Liver (tissue), 3 donors: ENCODE measurements around the gene CACNA1D.

Experiments used
- FOXA1 ChIP-seq: IDR thresholded peaks from 2 replicates; pipeline ENCODE4 v1.6.1; 2016; ENCODE audit warnings: antibody characterized with exemption
- FOXA2 ChIP-seq: IDR thresholded peaks from 2 replicates; pipeline ENCODE4 v1.6.1; 2016; ENCODE audit warnings: antibody characterized with exemption
- HNF4A ChIP-seq, 2 donors: conservative IDR thresholded peaks; 2 replicates each; pipeline ENCODE4 v1.6.1; 2016; ENCODE audit warnings: antibody characterized with exemption in 2 of 2, mild to moderate bottlenecking in 2 of 2
- JUND ChIP-seq, 2 donors: IDR thresholded peaks; 2 replicates each; pipeline ENCODE4 v1.6.1; 2016; ENCODE audit warnings: antibody characterized with exemption in 2 of 2
- NR2F2 ChIP-seq: IDR thresholded peaks from 2 replicates; pipeline ENCODE4 v1.6.1; 2016; ENCODE audit warnings: antibody characterized with exemption
- RAD21 ChIP-seq, 2 donors: IDR thresholded peaks; 2 replicates each; pipeline ENCODE4 v1.6.1; 2016; ENCODE audit warnings: antibody characterized with exemption in 2 of 2, mild to moderate bottlenecking in 2 of 2
- TAF1 ChIP-seq: conservative IDR thresholded peaks from 2 replicates; pipeline ENCODE4 v1.6.1; 2016; ENCODE audit warnings: antibody characterized with exemption, mild to moderate bottlenecking
- TF ChIP-seq, protein P1 (sequence below): fragments of 150-350 bp; IDR thresholded peaks from 2 replicates; pipeline ENCODE4 v1.5.1; 2017; ENCODE audit warnings: improper control_type of control experiment, low read depth, low read length; ENCODE audit not compliant: missing input control
- TF ChIP-seq, protein P2 (sequence below): IDR thresholded peaks from 2 replicates; pipeline ENCODE4 v1.6.1; 2016; ENCODE audit warnings: antibody characterized with exemption
- TF ChIP-seq, protein P3 (sequence below): IDR thresholded peaks from 2 replicates; pipeline ENCODE4 v1.6.1; 2016; ENCODE audit warnings: antibody characterized with exemption
- TF ChIP-seq, protein P4 (sequence below): IDR thresholded peaks from 2 replicates; pipeline ENCODE4 v1.6.1; 2016; ENCODE audit warnings: antibody characterized with exemption, mild to moderate bottlenecking
- TF ChIP-seq, protein P5 (sequence below): IDR thresholded peaks from 2 replicates; pipeline ENCODE4 v1.6.1; 2016; ENCODE audit warnings: antibody characterized with exemption
- donor health status: healthy.
- donor health status: healthy.

DNA sequence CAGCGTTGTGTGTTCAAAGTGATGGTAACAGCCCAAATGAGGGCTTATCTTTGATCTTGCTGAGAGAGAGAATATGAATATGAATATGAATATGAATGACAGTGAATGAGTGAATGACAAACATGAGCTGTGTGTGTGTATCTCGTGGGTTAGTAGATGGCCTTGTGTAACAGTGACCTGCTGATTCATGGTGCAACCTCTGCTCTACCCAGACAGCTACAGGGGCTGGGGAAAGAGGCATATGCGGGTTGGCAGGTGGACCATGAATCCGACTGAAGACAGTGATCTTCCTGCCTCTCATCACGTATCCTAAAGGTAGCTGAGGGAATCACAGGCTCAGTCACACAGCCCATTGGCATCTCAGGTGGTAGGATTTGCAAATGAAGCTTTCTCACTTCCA is 293.6 kb downstream of the CACNA1D start:
- TF ChIP-seq HNF4A (conservative IDR thresholded peaks at IDR 0.05) (no peak), FOXA1 (no peak), FOXA2 (no peak), NR2F2 (no peak), TAF1 (no peak), RAD21 (IDR thresholded peaks at IDR 0.05) (no peak), JUND (IDR thresholded peaks at IDR 0.05) (no peak)
- TF ChIP-seq, protein P1, sequence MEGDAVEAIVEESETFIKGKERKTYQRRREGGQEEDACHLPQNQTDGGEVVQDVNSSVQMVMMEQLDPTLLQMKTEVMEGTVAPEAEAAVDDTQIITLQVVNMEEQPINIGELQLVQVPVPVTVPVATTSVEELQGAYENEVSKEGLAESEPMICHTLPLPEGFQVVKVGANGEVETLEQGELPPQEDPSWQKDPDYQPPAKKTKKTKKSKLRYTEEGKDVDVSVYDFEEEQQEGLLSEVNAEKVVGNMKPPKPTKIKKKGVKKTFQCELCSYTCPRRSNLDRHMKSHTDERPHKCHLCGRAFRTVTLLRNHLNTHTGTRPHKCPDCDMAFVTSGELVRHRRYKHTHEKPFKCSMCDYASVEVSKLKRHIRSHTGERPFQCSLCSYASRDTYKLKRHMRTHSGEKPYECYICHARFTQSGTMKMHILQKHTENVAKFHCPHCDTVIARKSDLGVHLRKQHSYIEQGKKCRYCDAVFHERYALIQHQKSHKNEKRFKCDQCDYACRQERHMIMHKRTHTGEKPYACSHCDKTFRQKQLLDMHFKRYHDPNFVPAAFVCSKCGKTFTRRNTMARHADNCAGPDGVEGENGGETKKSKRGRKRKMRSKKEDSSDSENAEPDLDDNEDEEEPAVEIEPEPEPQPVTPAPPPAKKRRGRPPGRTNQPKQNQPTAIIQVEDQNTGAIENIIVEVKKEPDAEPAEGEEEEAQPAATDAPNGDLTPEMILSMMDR = no peak
- TF ChIP-seq, protein P2, sequence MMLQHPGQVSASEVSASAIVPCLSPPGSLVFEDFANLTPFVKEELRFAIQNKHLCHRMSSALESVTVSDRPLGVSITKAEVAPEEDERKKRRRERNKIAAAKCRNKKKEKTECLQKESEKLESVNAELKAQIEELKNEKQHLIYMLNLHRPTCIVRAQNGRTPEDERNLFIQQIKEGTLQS = no peak
- TF ChIP-seq, protein P3, sequence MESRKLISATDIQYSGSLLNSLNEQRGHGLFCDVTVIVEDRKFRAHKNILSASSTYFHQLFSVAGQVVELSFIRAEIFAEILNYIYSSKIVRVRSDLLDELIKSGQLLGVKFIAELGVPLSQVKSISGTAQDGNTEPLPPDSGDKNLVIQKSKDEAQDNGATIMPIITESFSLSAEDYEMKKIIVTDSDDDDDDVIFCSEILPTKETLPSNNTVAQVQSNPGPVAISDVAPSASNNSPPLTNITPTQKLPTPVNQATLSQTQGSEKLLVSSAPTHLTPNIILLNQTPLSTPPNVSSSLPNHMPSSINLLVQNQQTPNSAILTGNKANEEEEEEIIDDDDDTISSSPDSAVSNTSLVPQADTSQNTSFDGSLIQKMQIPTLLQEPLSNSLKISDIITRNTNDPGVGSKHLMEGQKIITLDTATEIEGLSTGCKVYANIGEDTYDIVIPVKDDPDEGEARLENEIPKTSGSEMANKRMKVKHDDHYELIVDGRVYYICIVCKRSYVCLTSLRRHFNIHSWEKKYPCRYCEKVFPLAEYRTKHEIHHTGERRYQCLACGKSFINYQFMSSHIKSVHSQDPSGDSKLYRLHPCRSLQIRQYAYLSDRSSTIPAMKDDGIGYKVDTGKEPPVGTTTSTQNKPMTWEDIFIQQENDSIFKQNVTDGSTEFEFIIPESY = no peak
- TF ChIP-seq, protein P4, sequence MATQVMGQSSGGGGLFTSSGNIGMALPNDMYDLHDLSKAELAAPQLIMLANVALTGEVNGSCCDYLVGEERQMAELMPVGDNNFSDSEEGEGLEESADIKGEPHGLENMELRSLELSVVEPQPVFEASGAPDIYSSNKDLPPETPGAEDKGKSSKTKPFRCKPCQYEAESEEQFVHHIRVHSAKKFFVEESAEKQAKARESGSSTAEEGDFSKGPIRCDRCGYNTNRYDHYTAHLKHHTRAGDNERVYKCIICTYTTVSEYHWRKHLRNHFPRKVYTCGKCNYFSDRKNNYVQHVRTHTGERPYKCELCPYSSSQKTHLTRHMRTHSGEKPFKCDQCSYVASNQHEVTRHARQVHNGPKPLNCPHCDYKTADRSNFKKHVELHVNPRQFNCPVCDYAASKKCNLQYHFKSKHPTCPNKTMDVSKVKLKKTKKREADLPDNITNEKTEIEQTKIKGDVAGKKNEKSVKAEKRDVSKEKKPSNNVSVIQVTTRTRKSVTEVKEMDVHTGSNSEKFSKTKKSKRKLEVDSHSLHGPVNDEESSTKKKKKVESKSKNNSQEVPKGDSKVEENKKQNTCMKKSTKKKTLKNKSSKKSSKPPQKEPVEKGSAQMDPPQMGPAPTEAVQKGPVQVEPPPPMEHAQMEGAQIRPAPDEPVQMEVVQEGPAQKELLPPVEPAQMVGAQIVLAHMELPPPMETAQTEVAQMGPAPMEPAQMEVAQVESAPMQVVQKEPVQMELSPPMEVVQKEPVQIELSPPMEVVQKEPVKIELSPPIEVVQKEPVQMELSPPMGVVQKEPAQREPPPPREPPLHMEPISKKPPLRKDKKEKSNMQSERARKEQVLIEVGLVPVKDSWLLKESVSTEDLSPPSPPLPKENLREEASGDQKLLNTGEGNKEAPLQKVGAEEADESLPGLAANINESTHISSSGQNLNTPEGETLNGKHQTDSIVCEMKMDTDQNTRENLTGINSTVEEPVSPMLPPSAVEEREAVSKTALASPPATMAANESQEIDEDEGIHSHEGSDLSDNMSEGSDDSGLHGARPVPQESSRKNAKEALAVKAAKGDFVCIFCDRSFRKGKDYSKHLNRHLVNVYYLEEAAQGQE = no peak
- TF ChIP-seq, protein P5, sequence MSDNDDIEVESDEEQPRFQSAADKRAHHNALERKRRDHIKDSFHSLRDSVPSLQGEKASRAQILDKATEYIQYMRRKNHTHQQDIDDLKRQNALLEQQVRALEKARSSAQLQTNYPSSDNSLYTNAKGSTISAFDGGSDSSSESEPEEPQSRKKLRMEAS = no peak
